Prostate gland (tissue), 2 donors: ENCODE results near the gene C1R.

Experiments
- POLR2A ChIP-seq: fragments of 450-650 bp; IDR thresholded peaks from one replicate; pipeline ENCODE4 v1.6.1; 2016; ENCODE audit warnings: antibody characterized with exemption, mild to moderate bottlenecking
- TF ChIP-seq, protein P1 (sequence below), 4 experiments: fragments of 200-600 bp in 2 of 4; fragments of 450-650 bp in 2 of 4; sonication (generic) in 2 of 4; IDR thresholded peaks; 1 replicate in 3 of 4; 2 replicates in 1 of 4; pipeline ENCODE4 v1.5.1; 2016 to 2019; ENCODE audit warnings: antibody characterized with exemption in 4 of 4, mild to moderate bottlenecking in 2 of 4, moderate library complexity in 2 of 4

DNA sequence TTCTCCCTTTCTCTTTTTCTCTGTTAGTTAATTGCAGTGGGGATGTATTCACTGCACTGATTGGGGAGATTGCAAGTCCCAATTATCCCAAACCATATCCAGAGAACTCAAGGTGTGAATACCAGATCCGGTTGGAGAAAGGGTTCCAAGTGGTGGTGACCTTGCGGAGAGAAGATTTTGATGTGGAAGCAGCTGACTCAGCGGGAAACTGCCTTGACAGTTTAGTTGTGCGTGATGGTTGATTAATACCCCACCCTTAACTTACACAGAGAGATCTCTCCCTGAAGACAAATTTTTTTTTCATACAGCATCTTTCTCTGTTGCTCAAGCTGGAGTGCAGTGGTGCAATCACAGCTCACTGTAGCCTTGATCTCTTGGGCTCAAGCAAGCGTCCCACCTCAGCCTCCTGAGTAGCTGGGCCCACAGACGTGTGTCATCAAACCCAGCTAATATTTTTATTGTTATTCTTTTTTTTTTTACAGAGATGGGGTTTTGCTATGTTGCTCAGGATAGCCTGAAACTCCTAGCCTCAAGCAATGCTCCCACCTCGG is 27.1 kb downstream of the C1R start:
- no peak for TF ChIP-seq POLR2A
- TF ChIP-seq, protein P1, sequence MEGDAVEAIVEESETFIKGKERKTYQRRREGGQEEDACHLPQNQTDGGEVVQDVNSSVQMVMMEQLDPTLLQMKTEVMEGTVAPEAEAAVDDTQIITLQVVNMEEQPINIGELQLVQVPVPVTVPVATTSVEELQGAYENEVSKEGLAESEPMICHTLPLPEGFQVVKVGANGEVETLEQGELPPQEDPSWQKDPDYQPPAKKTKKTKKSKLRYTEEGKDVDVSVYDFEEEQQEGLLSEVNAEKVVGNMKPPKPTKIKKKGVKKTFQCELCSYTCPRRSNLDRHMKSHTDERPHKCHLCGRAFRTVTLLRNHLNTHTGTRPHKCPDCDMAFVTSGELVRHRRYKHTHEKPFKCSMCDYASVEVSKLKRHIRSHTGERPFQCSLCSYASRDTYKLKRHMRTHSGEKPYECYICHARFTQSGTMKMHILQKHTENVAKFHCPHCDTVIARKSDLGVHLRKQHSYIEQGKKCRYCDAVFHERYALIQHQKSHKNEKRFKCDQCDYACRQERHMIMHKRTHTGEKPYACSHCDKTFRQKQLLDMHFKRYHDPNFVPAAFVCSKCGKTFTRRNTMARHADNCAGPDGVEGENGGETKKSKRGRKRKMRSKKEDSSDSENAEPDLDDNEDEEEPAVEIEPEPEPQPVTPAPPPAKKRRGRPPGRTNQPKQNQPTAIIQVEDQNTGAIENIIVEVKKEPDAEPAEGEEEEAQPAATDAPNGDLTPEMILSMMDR (IDR thresholded peaks at IDR 0.05), result no peak
